ENCODE results near the gene TRIO. TPM values are rescaled to one million over a fixed set of nuclear protein-coding genes. Genes with fewer than 3 reads are reported as not detected.

TRIO gene
- total and polyA plus RNA-seq, 8 donors: 84.4 to 151 (median 93.7) TPM

DNA sequence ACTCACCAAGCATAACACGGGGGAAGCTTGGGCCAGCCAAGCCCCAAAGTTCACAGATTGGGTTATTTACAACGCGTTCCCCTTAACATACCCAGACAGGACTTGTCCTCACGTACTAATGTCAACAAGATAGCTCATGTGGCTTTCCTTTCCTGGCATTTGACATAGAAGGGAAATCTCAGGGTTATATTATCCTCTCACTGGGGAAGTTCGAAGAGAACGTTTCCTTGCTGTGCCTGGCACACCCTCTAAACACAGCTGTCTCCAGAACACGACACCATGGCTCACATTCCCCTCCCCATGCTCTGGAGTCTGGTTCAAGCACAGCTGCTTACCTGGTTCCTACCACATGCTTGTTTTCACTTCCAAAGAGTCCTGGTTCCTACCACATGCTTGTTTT, 391.6 kb downstream of the TRIO start:
- no peak overlapping the region for H3K27ac ChIP-seq
- TF ChIP-seq CTCF (IDR thresholded peaks at IDR 0.05): no peak
- peaks cover 0 to 3% of the 10 kb centered on the region in 2 donors for H3K9me3 ChIP-seq
- no peak for ATAC-seq
- H3K4me3 ChIP-seq: no peak overlapping the region
- H3K4me1 ChIP-seq: no peaks in the 10 kb centered on the region
- intact Hi-C loops (cut with DNase I): no loop called here
- H3K36me3 ChIP-seq: no peaks in the 10 kb centered on the region
- no peaks in the 10 kb centered on the region for H3K27me3 ChIP-seq
- DNase-seq: peak in 2 of 4 donors; percentile 6 to 16

DNA sequence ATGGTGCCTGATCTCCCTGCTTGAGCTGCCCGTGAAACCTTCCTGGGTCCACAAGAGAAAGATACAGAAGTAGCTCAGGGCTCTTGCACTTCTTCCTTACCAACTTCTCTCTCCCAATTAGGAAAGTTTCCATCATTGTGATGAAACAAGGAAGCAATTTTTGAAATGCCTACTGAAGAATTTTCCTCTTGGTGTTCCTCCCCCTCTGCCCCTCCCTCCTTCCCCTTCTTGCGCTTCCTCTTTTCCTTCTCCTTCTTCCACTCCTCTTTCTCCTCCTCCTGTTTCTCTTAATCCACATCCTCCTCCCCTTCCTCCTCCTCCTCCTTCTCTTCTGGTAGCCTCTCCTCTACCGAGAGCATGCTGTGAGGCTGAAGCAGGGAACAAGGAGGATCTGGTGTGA, 402.2 kb downstream of the TRIO start:
- peaks cover 0 to 15% of the 10 kb centered on the region in 2 donors for H3K9me3 ChIP-seq
- H3K36me3 ChIP-seq: no peaks in the 10 kb centered on the region
- H3K27me3 ChIP-seq: no peaks in the 10 kb centered on the region
- no peak for TF ChIP-seq CTCF (IDR thresholded peaks at IDR 0.05)
- no peak overlapping the region for H3K4me3 ChIP-seq
- H3K4me1 ChIP-seq: peaks cover 0 to 58% of the 10 kb centered on the region in 2 donors
- peak overlapping the region in 1 of 2 donors; percentile 68 for H3K27ac ChIP-seq
- ATAC-seq (peak; percentile 58), DNase-seq (no peak)
- intact Hi-C loops (cut with DNase I): no loop called here

DNA sequence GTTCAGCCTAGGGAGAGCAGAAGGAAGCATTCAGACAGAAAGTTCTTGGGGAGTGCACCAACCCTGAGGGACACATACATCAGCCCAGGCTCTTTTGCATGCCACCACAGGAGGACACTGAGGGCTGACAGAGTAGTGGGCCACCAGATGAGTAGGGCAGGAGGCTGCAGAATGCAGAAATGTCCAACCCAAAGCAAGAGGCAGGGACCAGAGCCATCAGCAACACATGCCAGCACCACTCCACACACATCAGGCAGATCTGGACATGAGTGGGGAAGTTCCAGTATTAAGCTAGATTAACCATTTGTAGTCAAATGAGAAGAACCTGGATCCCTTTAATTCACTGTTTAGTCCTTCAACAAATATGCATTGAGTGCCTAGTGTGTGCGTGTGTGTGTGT, 402.7 kb downstream of the TRIO start:
- no peak for DNase-seq
- peaks cover 0 to 10% of the 10 kb centered on the region in 2 donors for H3K9me3 ChIP-seq
- peak; percentile 41 for ATAC-seq
- intact Hi-C loops (cut with DNase I): no loop called here
- TF ChIP-seq CTCF (IDR thresholded peaks at IDR 0.05): no peak
- no peaks in the 10 kb centered on the region for H3K27me3 ChIP-seq
- no peak overlapping the region for H3K4me3 ChIP-seq
- no peaks in the 10 kb centered on the region for H3K36me3 ChIP-seq
- peaks cover 0 to 58% of the 10 kb centered on the region in 2 donors for H3K4me1 ChIP-seq
- peak overlapping the region in 1 of 2 donors; percentile 68 for H3K27ac ChIP-seq

- no peak for TF ChIP-seq CTCF (IDR thresholded peaks at IDR 0.05)
- intact Hi-C loops (cut with DNase I): no loop called here
- Histone ChIP-seq H3K4me1 (peaks cover 0 to 61% of the 10 kb centered on the region in 2 donors), H3K27me3 (no peaks in the 10 kb centered on the region), H3K4me3 (no peak overlapping the region), H3K27ac (peak overlapping the region in 1 of 2 donors; percentile 34), H3K36me3 (no peaks in the 10 kb centered on the region), H3K9me3 (peaks cover 0 to 2% of the 10 kb centered on the region in 2 donors)
- no peak for DNase-seq
- ATAC-seq: no peak
Measured at GRCh38 chr5:14547666-14548065, 404.5 kb downstream of the TRIO start.

- no peak for TF ChIP-seq CTCF (IDR thresholded peaks at IDR 0.05)
- Histone ChIP-seq H3K36me3 (no peaks in the 10 kb centered on the region), H3K27me3 (no peaks in the 10 kb centered on the region), H3K27ac (no peak overlapping the region), H3K9me3 (peaks cover 0 to 2% of the 10 kb centered on the region in 2 donors), H3K4me3 (no peak overlapping the region), H3K4me1 (peaks cover 0 to 39% of the 10 kb centered on the region in 2 donors)
- DNase-seq (no peak), ATAC-seq (no peak)
- intact Hi-C loops (cut with DNase I): no loop called here
Measured at GRCh38 chr5:14551211-14551610, 408.1 kb downstream of the TRIO start.

Data from left lung (tissue), 10 donors.